ENCODE measurements around the gene EIF2D. TPM values are rescaled to one million over a fixed set of nuclear protein-coding genes. Genes with fewer than 3 reads are reported as not detected.

EIF2D gene
- total RNA-seq, 5 donors from 2014 or later (not counting 1 experiment from before 2014, with no cell fraction given) = 48.0 to 56.7 (median 49.3) TPM

DNA sequence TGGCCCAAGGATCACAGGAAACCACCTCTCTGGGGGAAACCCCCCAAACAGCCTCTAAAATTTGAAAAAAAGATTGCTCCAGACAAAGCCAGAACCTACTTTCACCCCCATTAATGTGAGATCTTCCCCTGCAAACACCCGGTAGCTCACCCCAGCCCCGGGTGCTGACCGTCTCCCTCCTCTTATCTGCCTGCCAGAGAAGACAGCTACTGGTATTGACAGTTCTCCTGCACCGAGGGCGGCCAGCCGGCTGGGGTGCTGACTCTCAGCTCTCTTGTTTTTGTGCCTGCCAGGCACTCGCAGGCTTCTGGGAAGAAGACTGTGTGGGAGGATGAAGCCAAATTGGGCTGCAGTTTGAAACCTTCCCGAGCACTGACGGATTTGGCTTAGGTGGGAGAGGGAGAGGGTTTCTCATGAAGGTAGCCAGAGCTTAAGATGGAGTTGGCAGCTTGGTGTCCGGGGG is 56.8 kb downstream of the EIF2D start:
- Mint-ChIP-seq H3K4me3 (peak overlapping the region; percentile 88 to 97 (median 96)), H3K27me3 (no peaks in the 10 kb centered on the region), H3K9me3 (no peaks in the 10 kb centered on the region), H3K27ac (peak overlapping the region; percentile 88 to 93), H3K36me3 (peaks cover 21% of the 10 kb centered on the region), H3K4me1 (peaks cover 71 to 78% (median 75%) of the 10 kb centered on the region in 3 donors)
- peak overlapping the region; percentile 4 to 100 for H3K4me3 ChIP-seq (ENCODE audit: control insufficient read depth in 1 of 2, extremely low read depth in 1 of 2, low read length in 1 of 2)
- ATAC-seq (replicated peaks in 1 of 4) (no peak), DNase-seq (peak in 9 of 35 experiments; percentile 18 to 73 (median 28))
- H3K36me3 ChIP-seq (ENCODE audit: control insufficient read depth in 2 of 2, extremely low read depth in 1 of 2, insufficient read depth in 1 of 2, low read length in 1 of 2) = peaks cover 4 to 7% of the 10 kb centered on the region in 2 donors
- no peaks in the 10 kb centered on the region for H3K9me3 ChIP-seq
- WGBS (ENCODE audit: insufficient coverage) = 10% methylated on average over 7 of the region's 10 CpGs
- POLR2A ChIA-PET = interaction anchor here (0.6 to 2.0 kb wide), 7 partner anchors 10 to 806 kb away, joined by 3 to 9 read pairs (median 4); no protein-coding TSS in a partner anchor
- CTCF ChIA-PET = interaction anchor here (0.7 to 4.5 kb wide), 14 partner anchors 10 to 57 kb away, joined by 3 to 51 read pairs (median 6); partner anchors contain the start of genes EIF2D (in 1 of the 2) and RASSF5 (in 1 of the 2)
- H3K27me3 ChIP-seq (replicated peaks in 1 of 2; ENCODE audit: control insufficient read depth in 2 of 2, extremely low read depth in 1 of 2, insufficient read depth in 2 of 2, low read length in 1 of 2) = no peaks in the 10 kb centered on the region
- H3K27ac ChIP-seq (ENCODE audit: low read length) = peak overlapping the region; percentile 56
- peaks cover 51 to 75% of the 10 kb centered on the region in 2 experiments for H3K4me1 ChIP-seq (ENCODE audit: control insufficient read depth in 1 of 2, extremely low read depth in 1 of 2, insufficient read depth in 2 of 2, low read length in 2 of 2)

DNA sequence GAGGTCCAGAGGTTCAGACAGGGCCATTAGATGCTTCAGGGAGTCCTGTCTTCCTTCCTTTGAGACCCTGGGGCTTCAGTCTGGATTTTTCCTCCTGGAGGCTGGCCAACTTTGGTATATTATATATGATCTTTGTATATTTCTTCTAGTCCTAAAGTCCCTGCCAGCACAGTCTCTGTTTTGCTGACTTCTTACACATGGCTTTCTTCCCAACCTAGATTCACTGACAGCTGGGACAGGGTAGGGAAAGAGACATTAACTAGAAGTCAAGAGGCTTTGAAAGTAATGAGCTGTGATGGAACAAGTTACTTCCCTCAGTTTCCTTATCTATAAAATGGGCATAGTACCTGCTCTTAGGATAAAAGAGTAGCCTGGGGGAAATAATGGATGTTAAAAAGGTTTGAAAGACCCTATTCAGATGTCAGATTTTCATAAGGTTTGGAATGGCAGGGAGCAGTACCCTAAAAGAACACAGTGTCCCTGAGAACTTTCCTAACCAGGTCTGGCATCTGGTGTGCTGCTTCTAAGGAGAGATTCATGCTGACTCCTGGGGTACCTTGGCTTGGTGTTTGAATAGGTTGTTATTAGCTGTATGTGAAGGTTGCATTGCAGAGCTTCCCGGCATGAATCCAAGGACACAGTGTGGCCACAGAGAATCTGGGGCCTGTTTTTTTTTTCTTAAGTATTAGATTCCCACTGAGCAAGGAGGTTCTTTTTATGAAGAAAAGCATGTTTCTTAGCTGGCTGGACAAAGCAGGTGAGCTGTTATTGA is 57.4 kb downstream of the EIF2D start:
- Histone ChIP-seq H3K27me3 (replicated peaks in 1 of 2; ENCODE audit: control insufficient read depth in 2 of 2, extremely low read depth in 1 of 2, insufficient read depth in 2 of 2, low read length in 1 of 2) (no peaks in the 10 kb centered on the region), H3K4me1 (ENCODE audit: control insufficient read depth in 1 of 2, extremely low read depth in 1 of 2, insufficient read depth in 2 of 2, low read length in 2 of 2) (peaks cover 45 to 70% of the 10 kb centered on the region in 2 experiments), H3K4me3 (ENCODE audit: control insufficient read depth in 1 of 2, extremely low read depth in 1 of 2, low read length in 1 of 2) (no peak overlapping the region), H3K36me3 (ENCODE audit: control insufficient read depth in 2 of 2, extremely low read depth in 1 of 2, insufficient read depth in 1 of 2, low read length in 1 of 2) (peaks cover under 1% of the 10 kb centered on the region in 2 donors), H3K27ac (ENCODE audit: low read length) (peak overlapping the region; percentile 56), H3K9me3 (no peaks in the 10 kb centered on the region)
- CTCF ChIA-PET = interaction anchor here (0.5 to 4.5 kb wide), 20 partner anchors 8 to 191 kb away, joined by 3 to 53 read pairs (median 4); partner anchors contain the start of genes EIF2D (in 1 of the 2) and RASSF5 (in 1 of the 2)
- peak overlapping the region; percentile 88 to 97 (median 96) for H3K4me3 Mint-ChIP-seq
- peaks cover 15% of the 10 kb centered on the region for H3K36me3 Mint-ChIP-seq
- H3K27ac Mint-ChIP-seq = peak overlapping the region; percentile 88 to 93
- peaks cover 65 to 79% (median 74%) of the 10 kb centered on the region in 3 donors for H3K4me1 Mint-ChIP-seq
- no peak for ATAC-seq (replicated peaks in 1 of 4)
- DNase-seq = no peak
- POLR2A ChIA-PET = interaction anchor here (0.6 to 2.0 kb wide), 7 partner anchors 9 to 805 kb away, joined by 3 to 9 read pairs (median 4); no protein-coding TSS in a partner anchor
- no peaks in the 10 kb centered on the region for H3K27me3 Mint-ChIP-seq
- WGBS (ENCODE audit: insufficient coverage) = 78% methylated on average over 1 of the region's 1 CpG
- no peaks in the 10 kb centered on the region for H3K9me3 Mint-ChIP-seq

DNA sequence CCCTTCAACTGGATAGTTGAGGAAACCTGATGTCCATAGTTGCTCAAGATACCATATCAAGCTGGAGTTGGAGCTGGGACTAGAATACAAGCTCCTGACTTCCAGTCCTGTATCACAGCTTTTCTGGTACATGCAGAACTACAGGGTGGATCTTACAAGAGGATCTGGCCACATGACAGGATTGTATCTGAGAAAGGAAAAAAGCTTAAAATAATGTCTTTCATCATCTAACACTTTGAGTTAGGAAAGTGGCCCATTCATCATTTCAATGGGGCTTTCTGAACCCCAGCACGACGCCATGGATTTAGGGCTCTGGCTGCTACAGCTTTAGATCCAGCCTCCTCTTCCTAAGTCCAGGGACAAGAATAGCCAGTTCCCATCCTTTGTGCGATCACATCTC is 58.1 kb downstream of the EIF2D start:
- H3K27me3 Mint-ChIP-seq = no peaks in the 10 kb centered on the region
- Histone ChIP-seq H3K27ac (ENCODE audit: low read length) (peak overlapping the region; percentile 56), H3K4me3 (ENCODE audit: control insufficient read depth in 1 of 2, extremely low read depth in 1 of 2, low read length in 1 of 2) (no peak overlapping the region), H3K9me3 (no peaks in the 10 kb centered on the region), H3K27me3 (replicated peaks in 1 of 2; ENCODE audit: control insufficient read depth in 2 of 2, extremely low read depth in 1 of 2, insufficient read depth in 2 of 2, low read length in 1 of 2) (no peaks in the 10 kb centered on the region), H3K4me1 (ENCODE audit: control insufficient read depth in 1 of 2, extremely low read depth in 1 of 2, insufficient read depth in 2 of 2, low read length in 2 of 2) (peaks cover 39 to 63% of the 10 kb centered on the region in 2 experiments), H3K36me3 (ENCODE audit: control insufficient read depth in 2 of 2, extremely low read depth in 1 of 2, insufficient read depth in 1 of 2, low read length in 1 of 2) (no peaks in the 10 kb centered on the region)
- ATAC-seq (replicated peaks in 1 of 4) (no peak), DNase-seq (no peak)
- H3K27ac Mint-ChIP-seq = peak overlapping the region; percentile 88 to 93
- H3K4me1 Mint-ChIP-seq = peaks cover 60 to 73% (median 70%) of the 10 kb centered on the region in 3 donors
- 75% methylated on average over 2 of the region's 3 CpGs for WGBS (ENCODE audit: insufficient coverage)
- CTCF ChIA-PET = interaction anchor here (0.5 to 3.8 kb wide), 15 partner anchors 8 to 191 kb away, joined by 3 to 53 read pairs (median 5); partner anchors contain the start of gene EIF2D (in 1 of the 2)
- H3K4me3 Mint-ChIP-seq = no peak overlapping the region
- peaks cover 9% of the 10 kb centered on the region for H3K36me3 Mint-ChIP-seq
- no peaks in the 10 kb centered on the region for H3K9me3 Mint-ChIP-seq
- POLR2A ChIA-PET = interaction anchor here (0.6 to 2.0 kb wide), 3 partner anchors 24 to 118 kb away, joined by 3 to 9 read pairs (median 7); no protein-coding TSS in a partner anchor

DNA sequence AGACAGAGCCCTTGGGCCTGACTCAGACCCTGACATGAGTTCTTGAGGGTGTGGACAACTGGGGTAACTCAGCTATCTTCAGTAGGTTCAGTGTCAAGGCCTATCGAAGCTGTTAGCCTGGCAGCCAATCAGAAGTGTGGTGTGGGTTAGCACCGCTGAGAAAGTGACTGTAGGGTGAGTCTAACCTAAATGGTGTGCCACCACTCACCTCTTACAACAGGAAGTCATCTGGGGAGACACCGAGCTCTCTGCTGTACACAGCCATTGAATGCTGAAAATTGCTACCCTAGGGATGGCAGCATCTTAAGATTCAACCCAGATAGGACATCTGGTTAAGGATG is 60.3 kb downstream of the EIF2D start:
- H3K36me3 ChIP-seq (ENCODE audit: control insufficient read depth in 2 of 2, extremely low read depth in 1 of 2, insufficient read depth in 1 of 2, low read length in 1 of 2) = no peaks in the 10 kb centered on the region
- WGBS (ENCODE audit: insufficient coverage) = 0% methylated on average over 1 of the region's 3 CpGs
- Mint-ChIP-seq H3K36me3 (no peaks in the 10 kb centered on the region), H3K27me3 (no peaks in the 10 kb centered on the region), H3K27ac (peak overlapping the region; percentile 93 to 96), H3K4me1 (peaks cover 60 to 71% (median 71%) of the 10 kb centered on the region in 3 donors), H3K9me3 (no peaks in the 10 kb centered on the region), H3K4me3 (peak overlapping the region; percentile 42 to 61 (median 44))
- H3K27ac ChIP-seq (ENCODE audit: low read length) = peak overlapping the region; percentile 91
- H3K9me3 ChIP-seq = no peaks in the 10 kb centered on the region
- DNase-seq = peak in 34 of 35 experiments; percentile 55 to 92 (median 79)
- ATAC-seq (replicated peaks in 1 of 4) = peak; percentile 83 to 93 (median 89)
- ChIA-PET CTCF (interaction anchor here (0.5 to 3.8 kb wide), 20 partner anchors 8 to 112 kb away, joined by 3 to 65 read pairs (median 4); partner anchors contain the start of gene EIF2D (in 1 of the 2)), POLR2A (interaction anchor here (0.6 to 1.7 kb wide), 10 partner anchors 8 to 1077 kb away, joined by 3 to 13 read pairs (median 4); no protein-coding TSS in a partner anchor)
- H3K4me1 ChIP-seq (ENCODE audit: control insufficient read depth in 1 of 2, extremely low read depth in 1 of 2, insufficient read depth in 2 of 2, low read length in 2 of 2) = peaks cover 39 to 63% of the 10 kb centered on the region in 2 experiments
- H3K4me3 ChIP-seq (ENCODE audit: control insufficient read depth in 1 of 2, extremely low read depth in 1 of 2, low read length in 1 of 2) = no peak overlapping the region
- H3K27me3 ChIP-seq (replicated peaks in 1 of 2; ENCODE audit: control insufficient read depth in 2 of 2, extremely low read depth in 1 of 2, insufficient read depth in 2 of 2, low read length in 1 of 2) = no peaks in the 10 kb centered on the region

DNA sequence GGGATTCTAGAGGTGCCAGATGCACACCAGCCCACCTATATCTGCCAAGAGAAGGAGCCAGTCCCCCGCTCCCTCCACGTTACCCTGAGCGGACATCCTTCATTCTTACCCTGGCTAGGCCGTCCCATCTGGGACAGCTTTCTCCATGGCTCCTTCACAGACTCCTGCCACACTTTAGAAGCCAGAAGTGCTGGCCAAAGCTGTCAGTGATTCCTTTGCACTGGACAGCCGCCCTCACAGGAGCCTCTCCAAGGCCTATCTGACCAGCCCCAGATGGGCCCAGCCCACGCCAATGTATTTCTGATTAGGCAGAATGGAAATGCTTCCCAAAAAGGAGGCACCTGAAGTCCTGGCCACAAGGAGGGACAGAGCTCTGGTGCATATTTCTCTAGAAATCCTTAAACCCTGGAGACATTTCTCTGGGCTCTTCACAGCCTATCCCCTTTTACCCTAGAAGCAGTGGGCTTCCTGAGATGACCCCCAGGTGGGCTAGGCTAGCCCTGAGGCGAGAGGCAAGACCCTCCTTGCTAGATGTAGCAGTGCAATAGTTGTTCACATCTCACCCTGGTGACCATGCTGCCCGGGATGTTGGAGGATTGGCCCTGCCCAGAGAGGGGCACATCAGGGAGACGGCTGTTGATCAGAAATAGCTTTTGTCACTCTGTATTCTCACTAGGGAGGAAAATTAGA is 60.8 kb downstream of the EIF2D start:
- WGBS (ENCODE audit: insufficient coverage) = 96% methylated on average over 8 of the region's 9 CpGs
- CTCF ChIA-PET = interaction anchor here (0.5 to 3.8 kb wide), 20 partner anchors 9 to 112 kb away, joined by 3 to 65 read pairs (median 4); partner anchors contain the start of gene EIF2D (in 1 of the 2)

More for the DNA sequence above, 60.8 kb downstream of the EIF2D start:
- Histone ChIP-seq H3K4me3 (ENCODE audit: control insufficient read depth in 1 of 2, extremely low read depth in 1 of 2, low read length in 1 of 2) (no peak overlapping the region), H3K27me3 (replicated peaks in 1 of 2; ENCODE audit: control insufficient read depth in 2 of 2, extremely low read depth in 1 of 2, insufficient read depth in 2 of 2, low read length in 1 of 2) (no peaks in the 10 kb centered on the region), H3K27ac (ENCODE audit: low read length) (peak overlapping the region; percentile 91), H3K36me3 (ENCODE audit: control insufficient read depth in 2 of 2, extremely low read depth in 1 of 2, insufficient read depth in 1 of 2, low read length in 1 of 2) (no peaks in the 10 kb centered on the region), H3K4me1 (ENCODE audit: control insufficient read depth in 1 of 2, extremely low read depth in 1 of 2, insufficient read depth in 2 of 2, low read length in 2 of 2) (peaks cover 39 to 59% of the 10 kb centered on the region in 2 experiments), H3K9me3 (no peaks in the 10 kb centered on the region)
- Mint-ChIP-seq H3K4me1 (peaks cover 57 to 69% (median 67%) of the 10 kb centered on the region in 3 donors), H3K27me3 (no peaks in the 10 kb centered on the region), H3K9me3 (no peaks in the 10 kb centered on the region), H3K36me3 (no peaks in the 10 kb centered on the region), H3K27ac (peak overlapping the region; percentile 93 to 96), H3K4me3 (no peak overlapping the region)
- POLR2A ChIA-PET = interaction anchor here (0.5 to 1.7 kb wide), 12 partner anchors 9 to 1077 kb away, joined by 3 to 13 read pairs (median 4); no protein-coding TSS in a partner anchor
- DNase-seq = no peak
- no peak for ATAC-seq (replicated peaks in 1 of 4)

Data from T-cell (primary cell).